ENCODE measurements around the gene VAPA. TPM values are rescaled to one million over a fixed set of nuclear protein-coding genes. Genes with fewer than 3 reads are reported as not detected.
A peak's percentile ranks its signal among the peaks of the same experiment; 100 is the strongest.

The VAPA gene
- total and polyA plus RNA-seq, 9 of the 15 experiments (the other 6 are each of a cell fraction or from before 2014, with no cell fraction given): 219 to 902 (median 526) TPM

GRCh38 chr18:9952633-9953416 lies 39.0 kb downstream of the VAPA start (continued):
- TF ChIP-seq, protein P1, sequence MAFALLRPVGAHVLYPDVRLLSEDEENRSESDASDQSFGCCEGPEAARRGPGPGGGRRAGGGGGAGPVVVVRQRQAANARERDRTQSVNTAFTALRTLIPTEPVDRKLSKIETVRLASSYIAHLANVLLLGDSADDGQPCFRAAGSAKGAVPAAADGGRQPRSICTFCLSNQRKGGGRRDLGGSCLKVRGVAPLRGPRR (CRISPR knock-in tag; IDR thresholded peaks at IDR 0.05): no peak
- TF ChIP-seq BHLHE40 (IDR thresholded peaks at IDR 0.05; ENCODE audit: low read length) (no peak), C11orf30 (IDR thresholded peaks at IDR 0.05; ENCODE audit: low read depth) (peak; percentile 62), STAT5A (IDR thresholded peaks at IDR 0.05; ENCODE audit: borderline replicate concordance, low read length) (peak; percentile 73), YY1 (IDR thresholded peaks at IDR 0.05; ENCODE audit: borderline replicate concordance in 1 of 3, control insufficient read depth in 1 of 3, extremely low read depth in 1 of 3, insufficient read depth in 3 of 3, insufficient read length in 1 of 3, insufficient replicate concordance in 2 of 3, low read depth in 1 of 3, low read length in 2 of 3) (peak in 1 of 3 experiments; percentile 61), TAL1 (IDR thresholded peaks at IDR 0.05) (peak; percentile 90), IFI16 (CRISPR knock-in tag; IDR thresholded peaks at IDR 0.05) (no peak), LEF1 (IDR thresholded peaks at IDR 0.05) (peak; percentile 81; the same call in 1 of the 2 replicates), ZNF239 (CRISPR knock-in tag; IDR thresholded peaks at IDR 0.05) (no peak), NEUROD1 (IDR thresholded peaks at IDR 0.05; ENCODE audit: borderline replicate concordance, low read depth, low read length, partially characterized antibody) (no peak), ZC3H8 (IDR thresholded peaks at IDR 0.05) (no peak), ZNF592 (IDR thresholded peaks at IDR 0.05) (peak; percentile 72), TCF3 (CRISPR knock-in tag; IDR thresholded peaks at IDR 0.05) (peak; percentile 95), HSF4 (CRISPR knock-in tag; IDR thresholded peaks at IDR 0.05; ENCODE audit: borderline replicate concordance) (no peak), CREB3 (tag; conservative IDR thresholded peaks at IDR 0.05; ENCODE audit: low read depth) (peak; percentile 51; the same call in 1 of the 2 replicates), SAFB2 (IDR thresholded peaks at IDR 0.05; ENCODE audit: borderline replicate concordance, low read depth, low read length, severe bottlenecking) (no peak), SRSF3 (IDR thresholded peaks at IDR 0.05; ENCODE audit: insufficient read depth, low read length) (no peak), ZNF311 (CRISPR knock-in tag; IDR thresholded peaks at IDR 0.05) (no peak)
- TF ChIP-seq, protein P2, sequence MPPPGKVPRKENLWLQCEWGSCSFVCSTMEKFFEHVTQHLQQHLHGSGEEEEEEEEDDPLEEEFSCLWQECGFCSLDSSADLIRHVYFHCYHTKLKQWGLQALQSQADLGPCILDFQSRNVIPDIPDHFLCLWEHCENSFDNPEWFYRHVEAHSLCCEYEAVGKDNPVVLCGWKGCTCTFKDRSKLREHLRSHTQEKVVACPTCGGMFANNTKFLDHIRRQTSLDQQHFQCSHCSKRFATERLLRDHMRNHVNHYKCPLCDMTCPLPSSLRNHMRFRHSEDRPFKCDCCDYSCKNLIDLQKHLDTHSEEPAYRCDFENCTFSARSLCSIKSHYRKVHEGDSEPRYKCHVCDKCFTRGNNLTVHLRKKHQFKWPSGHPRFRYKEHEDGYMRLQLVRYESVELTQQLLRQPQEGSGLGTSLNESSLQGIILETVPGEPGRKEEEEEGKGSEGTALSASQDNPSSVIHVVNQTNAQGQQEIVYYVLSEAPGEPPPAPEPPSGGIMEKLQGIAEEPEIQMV (tag; conservative IDR thresholded peaks at IDR 0.05; ENCODE audit: low read depth): no peak
